ENCODE measurements around the gene USP30.

The USP30 gene

DNA sequence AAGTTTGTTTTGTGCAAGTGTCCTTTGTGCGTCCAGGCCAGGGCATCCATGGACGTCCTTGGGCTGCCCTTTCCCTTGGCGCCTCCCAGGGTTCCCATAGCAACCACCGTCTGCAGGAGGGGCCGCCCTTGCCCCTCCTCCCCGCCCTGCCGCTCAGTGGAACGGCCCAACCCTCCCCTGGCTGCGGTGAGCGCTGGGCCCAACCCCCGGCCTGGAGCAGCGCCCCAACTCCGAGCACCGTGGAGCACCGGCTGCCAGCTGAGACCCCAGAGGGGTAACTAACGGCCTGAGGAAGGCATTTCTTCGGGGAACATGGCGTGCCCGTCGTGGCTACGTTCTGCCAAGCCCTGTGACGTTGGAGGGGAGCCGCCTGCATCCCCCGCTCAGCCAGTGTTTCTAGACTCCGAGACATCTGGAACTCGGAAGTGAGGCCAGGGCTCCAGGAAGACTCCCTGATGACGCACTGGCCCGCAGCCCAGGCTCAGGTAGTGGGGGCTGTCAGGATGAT lies 58.7 kb downstream of the USP30 start:
- Histone ChIP-seq H3K4me1 (ENCODE audit: low read depth, poor library complexity, severe bottlenecking) (peaks cover 18% of the 10 kb centered on the region), H3K9ac (no peak overlapping the region), H3K4me2 (no peak overlapping the region), H3K79me2 (ENCODE audit: insufficient read depth, low read depth) (no peaks in the 10 kb centered on the region), H3K4me3 (IDR thresholded peaks at IDR 0.05; ENCODE audit: insufficient read depth, low read depth, low read length) (no peak overlapping the region), H3K36me3 (ENCODE audit: insufficient read depth) (no peaks in the 10 kb centered on the region; the same call in 1 of the 2 replicates), H3K27ac (no peak overlapping the region), H4K20me1 (ENCODE audit: insufficient read depth) (no peaks in the 10 kb centered on the region), H2AFZ (ENCODE audit: low read depth) (no peak overlapping the region), H3K27me3 (ENCODE audit: insufficient read depth, low read depth) (no peaks in the 10 kb centered on the region)
- no peak for TF ChIP-seq CTCF (conservative IDR thresholded peaks at IDR 0.05; ENCODE audit: low read depth, low read length)

DNA sequence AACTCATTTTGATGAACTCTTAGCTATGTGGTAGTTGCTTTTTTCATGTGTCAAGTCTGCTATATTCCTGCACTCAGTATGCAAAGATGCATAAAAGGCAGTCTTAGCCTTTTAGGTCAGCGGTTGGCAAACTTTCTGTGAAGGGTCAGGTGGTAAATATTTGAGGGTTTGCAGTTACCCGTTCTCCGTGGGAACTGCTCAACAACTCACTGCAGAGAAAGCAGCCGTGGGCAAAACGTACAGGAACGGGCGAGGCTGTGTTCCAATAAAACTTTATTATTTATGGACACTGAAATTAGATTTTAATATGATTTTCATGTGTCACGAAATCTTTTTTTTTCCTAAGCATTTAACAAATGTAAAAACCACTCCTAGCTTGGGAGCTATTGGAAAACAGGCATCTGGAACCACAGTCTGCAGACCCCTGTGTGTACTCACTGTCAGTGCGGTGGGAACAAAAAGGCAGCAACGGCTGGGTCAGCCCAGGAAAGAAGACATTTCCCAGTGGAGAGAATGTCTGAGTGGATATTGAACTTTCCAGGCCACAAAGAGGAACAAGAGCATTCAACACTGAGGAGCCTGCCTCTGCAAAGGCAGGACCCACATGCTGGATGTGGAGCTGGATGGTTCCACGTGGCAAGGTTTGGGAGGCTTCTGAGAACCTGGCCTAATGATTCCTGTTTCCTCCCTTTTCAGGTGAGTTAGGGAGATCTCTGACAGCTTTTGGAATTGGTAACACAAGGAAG lies 60.5 kb downstream of the USP30 start:
- Histone ChIP-seq H3K36me3 (ENCODE audit: insufficient read depth) (no peaks in the 10 kb centered on the region), H3K27me3 (ENCODE audit: insufficient read depth, low read depth) (no peaks in the 10 kb centered on the region), H4K20me1 (ENCODE audit: insufficient read depth) (no peaks in the 10 kb centered on the region), H3K4me3 (IDR thresholded peaks at IDR 0.05; ENCODE audit: insufficient read depth, low read depth, low read length) (no peak overlapping the region), H3K79me2 (ENCODE audit: insufficient read depth, low read depth) (no peaks in the 10 kb centered on the region), H2AFZ (ENCODE audit: low read depth) (no peak overlapping the region), H3K27ac (no peak overlapping the region), H3K9ac (no peak overlapping the region), H3K4me2 (no peak overlapping the region), H3K4me1 (ENCODE audit: low read depth, poor library complexity, severe bottlenecking) (peaks cover 18% of the 10 kb centered on the region)
- no peak for TF ChIP-seq CTCF (conservative IDR thresholded peaks at IDR 0.05; ENCODE audit: low read depth, low read length)

DNA sequence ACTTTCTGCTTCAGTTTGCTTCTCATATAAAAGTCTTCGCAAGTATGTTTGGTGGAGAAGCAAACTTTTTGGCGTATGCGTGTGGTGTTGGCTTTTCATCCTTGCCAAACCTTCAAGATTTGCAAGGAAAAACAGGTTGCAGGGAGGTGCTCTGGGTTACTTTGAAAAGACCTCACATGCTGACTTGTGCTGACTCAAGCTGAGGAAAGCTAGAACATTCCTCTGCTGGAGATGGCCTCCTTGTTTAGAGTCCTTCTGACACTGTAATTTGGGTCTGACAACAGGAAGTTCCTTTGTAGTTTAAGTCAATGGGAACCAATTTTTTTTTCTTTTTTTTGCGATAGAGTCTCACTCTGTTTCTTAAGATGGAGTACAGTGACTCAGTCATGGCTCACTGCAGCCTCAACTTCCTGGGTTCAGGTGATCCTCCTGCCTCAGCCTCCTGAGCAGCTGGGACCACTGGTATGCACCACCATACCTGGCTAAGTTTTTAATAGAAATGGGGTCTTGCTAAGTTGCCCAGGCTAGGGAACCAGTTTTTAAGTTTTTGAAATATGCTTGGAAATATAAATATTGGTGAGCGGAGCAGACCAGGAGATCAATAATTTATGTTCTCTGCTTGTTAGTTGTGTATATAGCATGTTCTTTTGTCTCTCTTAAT lies 61.4 kb downstream of the USP30 start:
- Histone ChIP-seq H3K27me3 (ENCODE audit: insufficient read depth, low read depth) (no peaks in the 10 kb centered on the region), H3K79me2 (ENCODE audit: insufficient read depth, low read depth) (no peaks in the 10 kb centered on the region), H3K9ac (no peak overlapping the region), H2AFZ (ENCODE audit: low read depth) (no peak overlapping the region), H3K27ac (no peak overlapping the region), H3K4me3 (IDR thresholded peaks at IDR 0.05; ENCODE audit: insufficient read depth, low read depth, low read length) (no peak overlapping the region), H3K4me1 (ENCODE audit: low read depth, poor library complexity, severe bottlenecking) (peaks cover 18% of the 10 kb centered on the region), H3K36me3 (ENCODE audit: insufficient read depth) (no peaks in the 10 kb centered on the region), H4K20me1 (ENCODE audit: insufficient read depth) (no peaks in the 10 kb centered on the region), H3K4me2 (no peak overlapping the region)
- no peak for TF ChIP-seq CTCF (conservative IDR thresholded peaks at IDR 0.05; ENCODE audit: low read depth, low read length)

- Histone ChIP-seq H3K4me1 (ENCODE audit: low read depth, poor library complexity, severe bottlenecking) (peaks cover 18% of the 10 kb centered on the region), H3K27ac (no peak overlapping the region), H3K9ac (no peak overlapping the region), H3K79me2 (ENCODE audit: insufficient read depth, low read depth) (no peaks in the 10 kb centered on the region), H2AFZ (ENCODE audit: low read depth) (no peak overlapping the region), H3K36me3 (ENCODE audit: insufficient read depth) (no peaks in the 10 kb centered on the region), H3K4me3 (IDR thresholded peaks at IDR 0.05; ENCODE audit: insufficient read depth, low read depth, low read length) (no peak overlapping the region), H3K27me3 (ENCODE audit: insufficient read depth, low read depth) (no peaks in the 10 kb centered on the region), H3K4me2 (peak overlapping the region; percentile 29), H4K20me1 (ENCODE audit: insufficient read depth) (no peaks in the 10 kb centered on the region)
- TF ChIP-seq CTCF (conservative IDR thresholded peaks at IDR 0.05; ENCODE audit: low read depth, low read length) = no peak
These were observed 62.3 kb downstream of the USP30 start for GRCh38 chr12:109114644-109115043.

All from KMS-11 (cell line).